ENCODE results near the gene RAB3IL1. TPM values are rescaled to one million over a fixed set of nuclear protein-coding genes. Genes with fewer than 3 reads are reported as not detected.

RAB3IL1 gene
- total RNA-seq, 4 donors from 2014 or later: 0.15 to 10.3 (median 5.0) TPM

- intact Hi-C loops (cut with DNase I): no loop called here
- Histone ChIP-seq H3K9me3 (no peaks in the 10 kb centered on the region), H3K4me1 (peaks cover 0 to 20% (median 0%) of the 10 kb centered on the region in 3 donors), H3K4me3 (no peak overlapping the region), H3K27ac (no peak overlapping the region), H3K36me3 (peaks cover 0 to 42% (median 6%) of the 10 kb centered on the region in 3 donors), H3K27me3 (peaks cover 0 to 7% (median 0%) of the 10 kb centered on the region in 4 donors)
- 88 to 89% methylated on average over 10 to 11 of the region's 13 CpGs for WGBS, 2 donors
- no peak for DNase-seq
- TF ChIP-seq, protein P1, sequence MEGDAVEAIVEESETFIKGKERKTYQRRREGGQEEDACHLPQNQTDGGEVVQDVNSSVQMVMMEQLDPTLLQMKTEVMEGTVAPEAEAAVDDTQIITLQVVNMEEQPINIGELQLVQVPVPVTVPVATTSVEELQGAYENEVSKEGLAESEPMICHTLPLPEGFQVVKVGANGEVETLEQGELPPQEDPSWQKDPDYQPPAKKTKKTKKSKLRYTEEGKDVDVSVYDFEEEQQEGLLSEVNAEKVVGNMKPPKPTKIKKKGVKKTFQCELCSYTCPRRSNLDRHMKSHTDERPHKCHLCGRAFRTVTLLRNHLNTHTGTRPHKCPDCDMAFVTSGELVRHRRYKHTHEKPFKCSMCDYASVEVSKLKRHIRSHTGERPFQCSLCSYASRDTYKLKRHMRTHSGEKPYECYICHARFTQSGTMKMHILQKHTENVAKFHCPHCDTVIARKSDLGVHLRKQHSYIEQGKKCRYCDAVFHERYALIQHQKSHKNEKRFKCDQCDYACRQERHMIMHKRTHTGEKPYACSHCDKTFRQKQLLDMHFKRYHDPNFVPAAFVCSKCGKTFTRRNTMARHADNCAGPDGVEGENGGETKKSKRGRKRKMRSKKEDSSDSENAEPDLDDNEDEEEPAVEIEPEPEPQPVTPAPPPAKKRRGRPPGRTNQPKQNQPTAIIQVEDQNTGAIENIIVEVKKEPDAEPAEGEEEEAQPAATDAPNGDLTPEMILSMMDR (IDR thresholded peaks at IDR 0.05): no peak
- TF ChIP-seq POLR2A (IDR thresholded peaks at IDR 0.05): no peak
Observed at GRCh38 chr11:61905067-61905696, 12.2 kb downstream of the RAB3IL1 start.

DNA sequence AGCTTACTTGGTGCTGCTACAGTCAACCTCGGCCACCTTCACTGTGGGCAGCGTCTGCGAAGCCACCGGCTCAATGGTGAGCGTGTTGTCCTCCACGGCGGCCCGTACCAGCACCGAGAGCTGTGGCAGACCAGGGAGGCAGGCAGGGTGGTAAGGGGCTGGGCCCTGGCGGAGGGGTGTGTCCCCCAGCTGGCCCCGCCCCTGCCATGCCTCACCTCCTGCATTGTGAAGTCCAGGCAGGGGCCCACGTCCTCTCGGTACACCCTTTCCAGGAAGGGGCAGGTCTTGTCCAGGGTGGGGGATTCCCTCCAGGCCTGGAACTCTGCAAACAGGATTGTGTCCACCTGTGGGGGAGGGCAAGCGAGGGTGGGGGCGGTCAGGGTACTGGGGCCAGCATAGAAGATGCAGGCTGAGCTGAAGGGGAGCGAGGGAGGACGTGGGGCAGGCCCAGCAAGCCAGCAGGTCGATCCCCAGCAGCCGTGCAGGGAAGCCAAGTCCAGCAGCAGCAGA is 12.8 kb downstream of the RAB3IL1 start:
- peaks cover 0 to 7% (median 0%) of the 10 kb centered on the region in 4 donors for H3K27me3 ChIP-seq
- no peak overlapping the region for H3K4me3 ChIP-seq
- no peaks in the 10 kb centered on the region for H3K9me3 ChIP-seq
- no peak for DNase-seq
- TF ChIP-seq, protein P1 (IDR thresholded peaks at IDR 0.05): no peak
- TF ChIP-seq POLR2A (IDR thresholded peaks at IDR 0.05): no peak
- 80% methylated on average over 1 of the region's 19 CpGs; no CpG with 5 or more reads in 1 of the 2 donors for WGBS, 2 donors
- peaks cover 0 to 14% (median 0%) of the 10 kb centered on the region in 3 donors for H3K4me1 ChIP-seq
- intact Hi-C loops (cut with DNase I): no loop called here
- H3K36me3 ChIP-seq: peaks cover 0 to 42% (median 6%) of the 10 kb centered on the region in 3 donors
- H3K27ac ChIP-seq: no peak overlapping the region

DNA sequence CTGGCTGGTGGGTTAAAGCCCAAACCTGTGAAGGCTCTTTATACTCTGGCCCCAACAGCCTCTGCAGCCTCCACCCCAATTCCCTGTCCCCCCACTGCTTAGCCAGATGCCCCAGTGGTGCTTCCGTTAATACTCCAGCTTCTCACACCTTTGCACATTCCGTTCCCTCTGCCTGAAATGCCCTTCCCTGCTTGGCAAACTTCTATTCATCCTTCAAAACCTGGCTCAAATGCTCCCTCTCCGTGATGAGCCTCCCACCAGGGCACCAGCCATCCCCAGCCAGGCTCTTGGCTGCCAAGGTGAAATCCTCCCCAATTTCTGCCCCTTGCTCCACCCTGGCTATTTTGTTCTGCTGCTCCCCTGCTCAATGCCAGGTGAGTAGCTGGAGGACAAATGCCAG is 13.5 kb downstream of the RAB3IL1 start:
- Histone ChIP-seq H3K36me3 (peaks cover 0 to 42% (median 6%) of the 10 kb centered on the region in 3 donors), H3K27me3 (peaks cover 0 to 7% (median 0%) of the 10 kb centered on the region in 4 donors), H3K27ac (no peak overlapping the region), H3K4me3 (no peak overlapping the region), H3K9me3 (no peaks in the 10 kb centered on the region), H3K4me1 (peaks cover 0 to 14% (median 0%) of the 10 kb centered on the region in 3 donors)
- intact Hi-C loops (cut with DNase I): no loop called here
- 92 to 94% methylated on average over 3 of the region's 3 CpGs for WGBS, 2 donors
- TF ChIP-seq, protein P1 (IDR thresholded peaks at IDR 0.05): no peak
- TF ChIP-seq POLR2A (IDR thresholded peaks at IDR 0.05): no peak
- DNase-seq: no peak

DNA sequence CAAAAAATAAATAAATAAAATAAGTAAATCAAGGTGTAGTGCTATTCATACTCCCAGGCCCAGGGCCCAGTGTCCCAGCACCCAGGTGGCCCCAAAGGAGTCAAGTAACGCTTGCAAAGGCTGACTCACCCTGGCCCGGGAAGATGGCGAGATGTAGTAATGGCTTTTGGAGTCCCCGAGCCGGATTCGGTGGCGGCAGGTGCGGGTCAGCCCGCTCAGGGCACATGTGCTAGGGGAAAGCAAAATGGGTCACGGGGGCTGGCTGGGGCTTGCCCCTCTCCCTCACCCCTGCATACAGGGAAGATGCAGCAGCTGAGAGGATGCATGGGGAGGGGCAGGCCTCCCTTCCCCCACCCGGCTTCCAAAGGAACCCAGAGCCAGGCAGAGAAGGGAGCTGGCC is 15.1 kb downstream of the RAB3IL1 start:
- TF ChIP-seq, protein P1 (IDR thresholded peaks at IDR 0.05): no peak
- TF ChIP-seq POLR2A (IDR thresholded peaks at IDR 0.05): no peak
- H3K4me3 ChIP-seq: no peak overlapping the region
- H3K4me1 ChIP-seq: peaks cover 0 to 21% (median 0%) of the 10 kb centered on the region in 3 donors
- H3K9me3 ChIP-seq: no peaks in the 10 kb centered on the region
- WGBS, 2 donors: 86 to 87% methylated on average over 9 to 11 of the region's 11 CpGs
- no peak for DNase-seq
- H3K36me3 ChIP-seq: peaks cover 0 to 41% (median 6%) of the 10 kb centered on the region in 3 donors
- peaks cover 0 to 7% (median 0%) of the 10 kb centered on the region in 4 donors for H3K27me3 ChIP-seq
- no peak overlapping the region for H3K27ac ChIP-seq
- intact Hi-C loops (cut with DNase I): no loop called here

- WGBS, 2 donors: 92% methylated on average over 8 of the region's 10 CpGs; no CpG with 5 or more reads in 1 of the 2 donors
Observed at GRCh38 chr11:61901397-61901796, 16.0 kb downstream of the RAB3IL1 start.

More at GRCh38 chr11:61901397-61901796, 16.0 kb downstream of the RAB3IL1 start:
- intact Hi-C loops (cut with DNase I): no loop called here
- peaks cover 0 to 32% (median 0%) of the 10 kb centered on the region in 3 donors for H3K36me3 ChIP-seq
- no peak for DNase-seq
- TF ChIP-seq POLR2A (IDR thresholded peaks at IDR 0.05): no peak
- TF ChIP-seq, protein P1 (IDR thresholded peaks at IDR 0.05): no peak
- peaks cover 0 to 21% (median 0%) of the 10 kb centered on the region in 3 donors for H3K4me1 ChIP-seq
- H3K9me3 ChIP-seq: no peaks in the 10 kb centered on the region
- peaks cover 0 to 7% (median 0%) of the 10 kb centered on the region in 4 donors for H3K27me3 ChIP-seq
- H3K27ac ChIP-seq: no peak overlapping the region
- no peak overlapping the region for H3K4me3 ChIP-seq
